HK-2 (cell line): ENCODE data around the gene CTAG2.
"Not testable (repeated sequence)": the region's sequence is repeated elsewhere in the genome, so short reads cannot be mapped to it uniquely, and the experiment has no call there.

ENCODE experiments used
- DNase-seq: peaks from one replicate; pipeline ENCODE4 v3.0.0-alpha.2; 2018; ENCODE audit not compliant: unreplicated experiment

The CTAG2 gene

GRCh38 chrX:154653413-154653812 lies at the start of gene CTAG2:
CTAG2 (minus strand) TSS chrX:154653579; CDS start chrX:154653515, 64 bp downstream.
- DNase-seq = not testable (repeated sequence)

DNA sequence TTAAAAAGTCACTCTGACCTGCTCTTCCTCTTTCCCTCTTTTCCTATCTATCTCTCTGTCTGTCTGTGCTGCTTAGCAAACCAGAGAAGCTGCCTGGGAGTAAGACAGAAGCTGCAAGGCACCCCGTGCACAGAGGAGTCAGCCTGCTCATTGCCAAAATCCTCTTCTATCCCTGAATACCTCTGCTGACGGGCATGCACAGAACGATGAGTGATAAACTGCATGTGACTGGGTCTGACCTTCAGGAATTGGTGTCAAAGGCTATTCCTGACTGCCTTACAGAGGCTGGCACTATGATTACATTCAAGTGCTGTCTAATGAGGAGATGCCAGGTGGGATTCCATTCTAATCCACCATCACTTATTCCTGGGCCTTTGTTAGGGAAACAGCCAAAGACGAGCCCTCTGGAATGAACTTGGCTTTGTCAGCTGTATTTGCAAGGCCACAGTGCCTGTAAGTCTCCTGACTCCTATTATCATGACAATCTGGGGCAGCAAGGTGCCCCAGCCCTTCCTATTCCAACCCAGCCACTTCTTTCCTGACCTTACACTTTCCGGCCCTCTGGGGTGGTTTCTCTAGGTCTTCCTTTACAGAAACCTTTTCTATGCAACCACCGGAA lies 45.4 kb upstream of the CTAG2 start:
- DNase-seq = no peak

- DNase-seq = no peak
Observed at GRCh38 chrX:154696676-154697045, 43.3 kb upstream of the CTAG2 start.

DNA sequence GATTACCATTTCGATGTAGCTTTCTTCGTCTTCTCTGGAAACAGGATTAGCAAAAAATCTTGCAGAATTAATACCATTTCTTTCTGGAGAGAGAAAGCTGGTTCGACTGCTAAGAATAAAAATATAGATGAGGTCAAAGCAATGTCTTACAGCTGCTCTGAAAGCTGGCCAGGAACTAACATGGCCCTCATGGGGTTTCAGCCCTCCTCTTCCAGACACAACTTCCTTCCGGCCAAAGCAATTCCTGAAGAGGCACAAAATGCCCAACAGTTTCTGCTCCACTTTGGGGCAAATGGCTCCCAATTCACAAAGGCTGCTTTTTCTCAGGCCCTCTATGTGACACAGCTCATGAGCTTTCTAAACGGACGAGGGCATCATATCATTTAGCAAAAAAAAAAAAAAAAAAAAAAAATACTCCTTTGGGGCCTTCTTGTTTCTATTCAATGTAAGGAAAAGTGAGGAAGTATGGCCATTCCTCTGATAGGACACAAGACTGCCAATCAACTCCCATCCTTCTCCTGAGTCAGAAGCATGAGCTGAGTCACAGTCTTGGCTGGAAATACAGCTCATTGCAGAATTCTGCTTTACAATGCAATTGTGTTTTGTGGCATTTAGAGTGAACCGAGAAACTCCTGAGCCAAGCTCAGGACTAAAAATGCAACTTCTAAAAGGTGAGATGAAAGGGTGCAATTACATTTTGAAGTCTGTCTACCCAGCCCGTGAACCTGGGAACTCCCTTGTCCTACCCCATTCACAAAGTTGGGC lies 42.7 kb upstream of the CTAG2 start:
- DNase-seq = no peak

GRCh38 chrX:154693394-154693793 lies 40.0 kb upstream of the CTAG2 start:
- no peak for DNase-seq

- not testable (repeated sequence) for DNase-seq
Observed at GRCh38 chrX:154690438-154690837, 37.1 kb upstream of the CTAG2 start.

DNA sequence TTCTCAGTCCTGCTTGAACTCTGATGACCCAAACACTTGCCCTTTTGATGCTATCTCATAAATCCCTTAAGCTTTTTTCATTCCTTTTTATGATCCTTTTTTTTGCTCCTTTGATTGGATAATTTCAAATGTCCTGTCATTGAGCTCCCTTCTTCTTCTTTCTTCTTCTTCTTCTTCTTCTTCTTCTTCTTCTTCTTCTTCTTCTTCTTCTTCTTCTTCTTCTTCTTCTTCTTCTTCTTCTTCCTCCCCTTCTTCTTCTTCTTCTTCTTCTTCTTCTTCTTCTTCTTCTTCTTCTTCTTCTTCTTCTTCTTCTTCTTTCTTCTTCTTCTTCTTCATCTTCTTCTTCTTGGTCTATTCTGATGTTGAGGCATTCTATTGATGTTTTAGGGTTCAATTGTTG lies 18.7 kb upstream of the CTAG2 start:
- not testable (repeated sequence) for DNase-seq

- DNase-seq = not testable (repeated sequence)
Observed at GRCh38 chrX:154670848-154671247, 17.5 kb upstream of the CTAG2 start.

DNA sequence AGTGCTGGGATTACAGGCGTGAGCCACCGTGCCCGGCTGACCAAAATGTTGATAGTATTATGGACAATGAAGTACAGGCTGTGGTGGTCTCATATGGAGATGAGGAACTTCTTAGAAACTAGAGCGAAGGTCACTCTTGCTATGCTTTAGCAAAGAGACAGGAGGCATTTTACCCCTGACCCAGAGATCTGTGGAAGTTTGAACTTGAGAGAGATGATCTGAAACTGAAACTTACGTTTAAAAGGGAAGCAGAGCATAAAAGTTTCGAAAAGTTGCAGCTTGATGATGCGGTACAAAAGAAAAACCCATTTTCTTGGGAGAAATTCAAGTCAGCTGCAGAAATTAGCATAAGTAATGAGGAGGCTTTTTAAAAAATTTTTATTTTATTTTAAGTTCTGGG lies 8.5 kb upstream of the CTAG2 start:
- DNase-seq = no peak

DNA sequence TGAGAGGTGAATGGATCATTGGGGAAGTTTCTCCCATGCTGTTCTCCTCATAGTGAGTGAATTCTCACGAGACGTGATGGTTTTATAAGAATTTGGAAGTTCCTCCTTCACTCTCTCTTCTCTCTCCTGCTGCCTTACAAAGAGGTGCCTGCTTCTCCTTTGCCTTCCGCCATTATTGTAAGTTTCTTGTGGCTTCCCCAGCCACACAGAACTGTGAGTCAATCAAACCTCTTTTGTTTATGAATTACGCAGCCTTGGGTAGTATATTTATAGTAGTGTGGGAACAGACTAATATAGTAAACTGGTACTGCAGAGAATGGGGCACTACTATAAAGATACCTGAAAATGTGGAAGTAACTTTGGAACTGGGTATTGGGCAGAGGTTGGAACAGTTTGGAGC lies 7.8 kb upstream of the CTAG2 start:
- DNase-seq = no peak

GRCh38 chrX:154660541-154660940 lies 7.2 kb upstream of the CTAG2 start:
- DNase-seq = no peak

DNA sequence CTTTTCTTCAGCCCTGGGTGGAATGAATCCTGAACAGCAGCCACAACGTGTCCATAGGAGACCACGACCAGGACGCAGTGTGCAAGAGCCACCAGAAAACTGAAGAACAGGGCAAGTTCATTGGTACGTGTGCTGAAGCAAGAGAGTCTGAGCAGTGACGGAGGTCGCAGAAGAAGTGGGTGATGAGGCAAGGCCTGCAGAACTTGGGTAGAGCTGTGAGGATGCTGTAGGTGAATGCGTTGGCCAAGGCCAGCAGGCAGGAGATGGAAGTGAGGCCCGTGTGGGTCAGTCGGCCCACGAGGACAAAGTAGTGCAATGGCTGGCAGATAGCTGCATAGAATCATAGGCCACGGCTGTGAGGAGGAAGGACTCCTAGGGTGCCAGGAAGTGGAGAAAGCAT lies 5.6 kb upstream of the CTAG2 start:
- DNase-seq = no peak

DNA sequence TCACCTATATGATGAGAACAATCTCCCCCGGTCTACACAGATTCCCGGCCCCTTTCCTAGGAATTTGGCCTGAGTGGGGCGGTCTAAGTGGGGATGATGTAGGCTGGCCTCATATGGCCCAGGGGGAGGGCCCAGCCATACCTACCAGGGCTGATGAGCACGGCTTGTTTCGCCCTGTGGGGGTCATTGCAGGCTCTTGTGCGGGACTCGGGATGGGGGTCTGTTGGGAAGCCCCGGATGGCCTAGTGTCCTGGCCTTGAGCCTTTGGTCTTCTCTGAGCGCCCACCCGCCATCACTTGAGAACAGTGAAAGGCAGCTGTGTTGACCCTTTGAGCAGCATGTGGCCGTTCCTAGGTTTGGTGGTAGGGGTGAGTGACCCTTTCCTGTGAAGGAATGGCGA lies 4.8 kb upstream of the CTAG2 start:
- no peak for DNase-seq

DNA sequence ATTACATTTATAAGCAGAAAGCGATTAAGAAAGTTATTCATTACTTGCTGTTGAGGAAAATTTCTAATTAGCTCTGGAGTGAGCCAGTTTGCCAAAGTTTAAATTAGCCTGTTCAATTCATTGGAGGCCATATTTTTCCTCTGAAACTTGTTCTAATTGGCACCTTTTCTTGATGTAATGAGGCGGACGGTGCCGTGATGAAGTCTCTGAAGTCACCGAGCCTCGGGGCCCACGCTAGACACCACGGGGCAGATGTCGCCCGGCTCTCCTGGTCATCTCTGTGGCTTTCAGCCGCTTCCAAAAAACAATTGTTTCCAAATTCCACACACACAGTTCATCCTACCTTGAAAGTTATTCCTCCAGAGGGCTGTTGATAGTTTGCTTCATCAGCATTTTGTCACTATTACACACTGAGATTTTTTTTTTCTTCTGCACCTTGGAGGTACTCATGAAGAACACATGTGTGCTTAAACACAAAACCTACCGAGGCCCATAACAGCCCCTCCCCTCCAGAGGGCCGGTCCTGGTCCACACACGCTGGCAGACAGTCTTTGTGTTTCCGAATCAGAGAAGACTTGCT lies 3.9 kb upstream of the CTAG2 start:
- DNase-seq = no peak

GRCh38 chrX:154655786-154656185 lies 2.4 kb upstream of the CTAG2 start:
- no peak for DNase-seq

- no peak for DNase-seq
Observed at GRCh38 chrX:154655346-154655745, 2.0 kb upstream of the CTAG2 start.

GRCh38 chrX:154654925-154655324 lies 1.5 kb upstream of the CTAG2 start:
- DNase-seq = no peak

- no peak for DNase-seq
Observed at GRCh38 chrX:154654372-154654771, 993 bp upstream of the CTAG2 start.

DNA sequence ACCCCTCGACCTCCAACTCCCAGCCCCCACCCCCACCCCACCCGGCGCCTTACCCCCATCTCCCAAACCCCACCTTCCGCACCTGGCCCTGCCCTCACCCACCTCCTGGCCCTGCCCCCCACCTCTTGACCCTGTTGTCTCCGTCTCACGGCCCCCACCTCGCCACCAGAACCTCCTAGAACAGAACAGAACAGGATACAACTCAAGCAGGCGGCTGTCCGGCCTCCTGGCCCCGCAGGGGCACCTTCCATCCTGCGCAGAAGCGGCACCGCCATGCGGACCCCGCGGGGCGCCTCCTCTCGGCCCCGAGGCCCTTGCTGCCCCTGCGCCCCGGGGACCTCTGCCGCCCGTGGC lies 354 bp downstream of the CTAG2 start:
- DNase-seq = no peak

DNA sequence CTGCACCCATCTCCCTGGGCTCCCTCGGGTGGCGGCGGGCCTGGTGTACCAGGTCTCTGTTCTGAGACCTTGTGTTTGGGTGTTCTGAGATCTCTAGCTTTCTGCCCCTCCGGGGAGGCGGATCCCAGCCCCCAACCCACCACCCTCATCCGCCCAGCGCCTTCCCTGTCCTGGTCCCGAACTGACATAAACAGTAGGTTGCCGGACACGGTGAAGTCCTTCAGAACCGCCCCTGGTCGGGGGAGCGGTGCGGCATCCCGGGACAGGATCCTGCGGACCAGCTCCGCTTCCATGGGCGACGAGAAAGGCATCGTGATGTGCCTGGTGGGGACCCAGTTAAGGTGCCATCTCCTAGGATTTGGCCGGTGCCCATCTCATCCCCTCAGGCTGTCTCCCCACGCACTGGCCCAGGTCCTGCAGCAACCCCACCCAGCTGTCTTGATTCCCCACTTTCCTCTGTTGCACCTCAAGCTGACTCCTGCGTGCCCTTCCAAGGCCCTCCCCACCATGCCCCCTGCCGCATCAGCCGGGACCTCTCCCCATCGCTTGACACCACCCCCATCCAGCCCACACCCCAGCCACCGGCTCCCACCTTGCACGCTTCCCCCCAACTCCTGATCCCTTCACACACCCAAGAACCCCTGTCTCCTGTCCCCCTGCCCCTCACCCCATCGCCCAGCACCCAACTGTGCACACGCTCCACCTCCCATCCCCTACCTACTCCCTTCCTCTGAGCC lies 900 bp downstream of the CTAG2 start:
- no peak for DNase-seq

GRCh38 chrX:154650221-154650510 lies 3.2 kb downstream of the CTAG2 start:
- DNase-seq = no peak

DNA sequence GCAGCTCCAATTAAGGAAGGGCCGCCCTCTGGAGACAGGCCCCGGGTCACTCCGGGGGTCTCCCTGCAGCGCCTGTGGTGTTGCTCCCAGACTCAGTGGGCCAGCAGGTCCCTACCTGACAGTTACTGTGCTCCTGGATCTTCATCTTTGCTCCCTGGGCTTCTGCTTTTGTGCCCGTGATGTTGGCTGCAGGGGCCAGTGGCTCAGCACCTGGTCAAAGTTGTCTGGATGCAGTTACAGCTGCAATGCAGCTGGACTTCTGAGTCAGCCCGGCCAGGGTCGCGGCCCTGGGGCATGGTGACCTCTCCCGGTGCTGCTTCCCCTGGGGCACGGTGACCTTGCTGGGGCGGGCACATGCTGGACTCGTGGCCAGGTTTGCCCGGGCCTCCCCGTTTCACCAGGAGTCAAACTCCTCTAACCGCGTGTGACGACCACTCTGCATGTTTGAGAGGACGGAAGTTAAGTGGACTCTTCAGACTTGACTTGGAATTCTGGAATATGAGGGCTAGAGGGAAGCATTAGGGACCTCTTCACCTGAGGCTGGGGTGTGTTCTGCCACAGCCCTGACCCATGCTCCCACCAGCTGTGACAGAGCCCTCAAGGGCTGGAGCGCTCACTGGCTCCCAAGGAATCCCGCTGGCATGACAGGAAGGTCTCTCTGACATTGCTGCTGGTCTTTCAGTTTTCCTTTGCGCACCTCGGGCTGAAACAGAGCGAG lies 3.7 kb downstream of the CTAG2 start:
- no peak for DNase-seq
